HG02798 (cell line): ENCODE measurements around the gene CDC42BPG.
A peak's percentile ranks its signal among the peaks of the same experiment; 100 is the strongest.

Experiments used
- ATAC-seq: cut with Tn5 transposase; IDR thresholded peaks from one replicate; pipeline ENCODE4 v1.9.1; 2021; ENCODE audit warnings: mild to moderate bottlenecking; ENCODE audit not compliant: unreplicated experiment, poor library complexity

Gene CDC42BPG

DNA sequence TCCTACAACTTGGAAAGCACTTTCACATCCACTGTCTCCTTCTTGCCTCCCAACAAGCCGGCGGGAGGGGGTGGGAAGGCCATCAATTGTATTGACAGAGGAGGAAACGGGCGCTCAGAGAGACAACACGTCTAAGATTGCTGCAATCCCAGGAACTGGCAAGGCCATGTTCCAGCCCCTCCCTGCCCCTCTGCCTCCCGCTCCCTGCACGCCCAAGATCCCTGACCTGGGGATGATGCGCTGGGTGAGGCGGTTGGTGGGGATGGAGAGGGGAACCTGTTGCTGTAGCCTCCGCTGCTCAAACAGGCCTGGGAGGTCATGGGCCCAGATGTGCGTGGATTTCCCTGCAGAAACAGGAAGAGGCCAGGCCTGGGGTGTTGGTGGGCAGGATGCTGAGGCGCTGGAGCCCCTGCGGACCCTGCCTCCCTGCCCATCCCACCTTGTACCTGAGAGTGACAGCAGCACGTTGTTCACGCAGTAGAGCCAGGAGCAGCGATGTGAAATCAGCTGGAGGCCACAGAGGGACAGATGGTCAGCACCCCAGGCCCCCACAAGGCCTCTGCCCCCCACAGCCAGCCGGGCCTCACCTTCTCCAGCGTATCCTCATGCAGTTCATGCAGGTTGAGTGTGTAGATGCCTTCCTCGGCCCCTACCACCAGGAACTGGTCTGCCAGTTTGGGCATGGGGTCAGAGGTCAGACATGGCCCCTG is 48.3 kb downstream of the CDC42BPG start:
- no peak for ATAC-seq

DNA sequence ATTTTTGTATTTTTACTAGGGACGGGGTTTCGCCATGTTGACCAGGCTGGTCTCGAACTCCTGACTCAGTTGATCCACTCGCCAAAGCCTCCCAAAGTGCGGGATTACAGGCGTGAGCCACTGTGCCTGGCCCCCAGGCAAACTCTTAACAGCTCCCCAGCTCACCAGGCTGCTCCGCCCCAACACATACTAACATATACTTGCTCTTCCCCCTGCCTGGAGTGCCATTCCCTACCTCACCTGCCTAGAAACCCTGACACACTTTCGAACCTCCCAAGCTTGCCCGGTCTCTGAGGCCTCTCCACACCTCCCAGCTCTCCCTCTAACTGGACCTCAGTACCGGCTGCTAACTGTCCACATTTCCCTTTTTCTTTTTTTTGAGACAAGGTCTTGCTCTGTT is 49.9 kb downstream of the CDC42BPG start:
- ATAC-seq: no peak

DNA sequence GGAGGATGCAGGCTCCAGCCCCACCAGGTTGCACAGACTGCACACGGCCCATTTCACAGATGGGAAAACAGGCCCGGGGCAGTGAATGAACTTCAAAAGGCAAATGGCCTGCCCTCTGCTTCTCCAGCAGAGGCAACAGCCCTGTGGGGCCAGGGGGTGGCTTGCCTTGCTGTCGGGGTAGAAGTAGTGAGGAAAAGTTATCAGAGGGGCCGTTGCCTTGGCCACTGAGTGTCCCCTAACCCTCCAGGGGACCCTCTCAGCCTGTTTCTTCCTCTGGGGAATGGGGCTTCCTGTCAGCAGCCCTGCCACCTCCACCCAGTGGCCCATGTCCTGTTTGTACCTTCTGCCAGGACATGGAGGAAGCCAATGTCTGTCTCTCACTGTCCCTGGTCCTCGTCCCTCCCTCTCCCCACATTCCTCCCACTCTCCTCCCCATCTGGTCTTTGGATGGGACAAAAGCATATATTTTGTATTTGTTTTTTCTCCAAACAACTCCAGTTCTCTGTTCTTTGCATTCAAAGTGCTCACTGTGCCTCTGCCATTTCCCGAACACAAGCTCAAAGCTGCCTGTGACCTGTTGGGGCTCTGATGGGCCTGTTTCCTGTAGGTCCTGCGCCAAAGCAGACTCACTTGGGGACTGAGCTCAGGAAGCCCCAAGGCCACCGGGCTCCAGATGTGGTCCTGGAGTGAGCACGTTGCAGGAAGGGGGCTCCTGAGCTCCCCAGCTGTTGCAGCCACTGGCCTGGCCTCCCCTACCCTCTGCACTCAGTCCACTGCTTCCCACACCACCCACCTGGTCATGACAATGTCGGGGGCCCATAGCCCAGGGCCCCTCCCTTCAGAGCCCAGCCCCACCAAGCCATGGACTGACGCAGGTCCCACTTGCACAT is 50.9 kb downstream of the CDC42BPG start:
- no peak for ATAC-seq

DNA sequence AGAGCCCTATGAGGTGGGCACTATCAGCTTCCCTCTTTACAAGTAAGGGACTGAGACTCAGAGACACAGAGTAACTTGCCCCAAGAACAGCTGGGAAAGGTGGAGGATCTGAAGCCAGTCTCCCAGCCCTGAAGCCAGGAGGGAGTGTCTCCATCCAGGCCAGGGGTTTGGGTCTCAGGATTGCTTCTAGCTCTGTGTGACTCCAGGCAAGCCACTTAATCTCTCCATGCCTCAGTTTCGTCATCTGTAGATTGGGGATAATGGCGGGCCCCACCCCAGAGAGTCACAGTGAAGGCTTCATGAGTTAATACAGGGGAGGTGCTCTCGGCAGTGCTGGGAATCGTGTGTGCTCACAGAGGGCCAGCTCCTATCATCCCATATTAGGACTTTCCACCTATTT is 52.0 kb downstream of the CDC42BPG start:
- no peak for ATAC-seq

DNA sequence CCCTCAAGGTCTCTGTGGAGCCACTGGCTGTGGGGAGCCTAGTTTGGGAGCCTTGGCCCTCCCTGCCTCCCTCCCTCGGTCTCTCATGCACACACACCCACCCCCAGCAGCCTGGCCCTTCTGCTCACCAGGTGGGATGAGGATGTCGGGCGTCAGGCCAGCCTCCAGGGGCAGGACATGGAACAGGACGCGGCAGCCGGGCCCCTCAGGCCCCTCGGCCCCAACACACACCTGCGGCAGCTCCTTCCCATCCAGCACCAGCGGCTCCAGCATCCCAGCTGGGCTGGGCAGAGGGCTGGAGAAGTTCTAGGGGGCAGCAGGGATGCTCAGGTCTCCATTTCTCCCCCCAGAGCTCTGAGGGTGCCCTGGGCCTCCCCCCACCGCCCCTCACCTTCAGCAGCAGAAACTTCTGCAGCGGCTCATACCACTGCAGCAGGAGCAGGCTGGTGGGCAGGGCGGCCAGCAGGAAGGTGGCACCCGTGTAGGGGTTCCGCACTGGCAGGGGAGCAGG is 52.6 kb downstream of the CDC42BPG start:
- no peak for ATAC-seq

DNA sequence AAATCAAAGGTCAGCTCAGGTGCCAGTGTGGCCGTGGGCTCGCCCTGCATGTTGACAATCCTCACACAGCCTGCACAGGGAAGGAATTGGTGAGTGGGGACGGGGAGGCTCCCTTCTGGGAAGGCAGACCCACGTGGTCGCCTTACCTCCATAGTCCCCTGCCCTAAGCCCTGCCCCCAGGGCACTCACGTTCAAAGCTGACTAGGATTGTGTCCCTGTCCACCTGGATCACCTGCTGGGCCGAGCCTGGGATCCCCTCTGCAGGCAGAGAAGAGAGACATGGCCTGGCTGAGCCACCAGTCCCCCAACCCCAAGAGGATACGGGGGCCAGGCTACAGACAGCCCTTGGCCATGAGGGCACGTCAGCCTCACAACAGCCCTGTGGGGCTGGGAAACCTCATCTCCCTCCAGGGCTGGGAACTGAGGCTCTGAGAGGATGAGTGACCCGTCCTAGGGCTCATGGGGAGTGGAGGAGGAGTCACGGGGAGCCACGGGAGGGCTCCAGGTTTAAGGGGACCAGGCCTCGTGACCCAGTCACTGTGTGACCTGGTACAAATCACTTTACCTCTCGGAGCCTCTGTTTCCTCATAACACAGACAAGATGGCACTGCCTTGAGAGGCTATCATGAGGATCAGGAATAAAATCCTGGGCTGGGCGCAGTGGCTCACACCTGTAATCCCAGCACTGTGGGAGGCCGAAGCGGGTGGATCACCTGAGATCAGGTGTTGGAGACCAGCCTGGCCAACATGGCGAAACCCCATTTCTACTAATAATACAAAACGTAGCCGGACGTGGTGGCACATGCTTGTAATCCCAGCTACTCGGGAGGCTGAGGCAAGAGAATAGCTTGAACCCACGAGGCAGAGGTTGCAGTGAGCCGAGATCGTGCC is 54.0 kb downstream of the CDC42BPG start:
- no peak for ATAC-seq

DNA sequence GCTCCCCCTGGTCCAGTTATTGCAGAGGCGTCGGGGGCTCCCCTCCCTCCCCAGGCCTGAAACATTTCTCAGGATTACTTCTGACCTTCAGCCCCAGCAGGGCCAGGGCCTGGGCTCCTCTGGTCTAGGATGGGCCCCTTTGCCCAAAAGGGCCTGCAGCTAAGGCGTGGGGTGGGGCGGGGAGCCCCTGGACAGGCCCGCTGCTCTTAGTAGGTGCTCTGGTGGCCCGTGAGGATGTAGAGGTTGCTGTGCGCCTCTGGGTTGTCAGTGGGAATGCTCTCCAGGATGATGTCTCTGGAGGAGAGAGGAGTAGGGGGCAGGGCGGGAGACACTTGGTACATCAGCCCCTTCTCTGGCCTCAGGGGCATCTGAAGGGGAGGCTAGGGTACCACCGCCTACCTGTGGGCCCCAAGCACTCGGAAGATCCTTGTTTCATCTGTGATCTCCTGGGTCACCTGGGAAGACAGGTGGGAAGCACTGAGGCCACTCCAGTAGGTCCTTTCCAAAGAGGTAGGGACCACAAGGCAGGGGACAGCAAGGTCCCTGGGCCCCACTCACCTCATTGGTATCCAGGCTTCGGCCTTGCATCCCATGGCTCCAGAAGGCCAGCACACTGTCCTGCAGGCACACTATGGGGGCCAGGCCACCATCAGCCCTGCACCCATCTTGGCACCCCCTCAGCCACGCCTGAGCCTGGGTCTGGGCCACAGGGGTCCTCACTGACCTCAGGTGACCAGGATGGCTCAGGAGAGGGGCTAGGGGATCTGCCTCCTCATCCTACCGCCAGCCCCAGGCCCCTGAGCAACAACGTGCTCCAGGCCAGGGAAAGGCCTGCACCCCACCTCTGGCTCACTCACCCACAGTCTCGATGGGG is 54.9 kb downstream of the CDC42BPG start:
- ATAC-seq: no peak

DNA sequence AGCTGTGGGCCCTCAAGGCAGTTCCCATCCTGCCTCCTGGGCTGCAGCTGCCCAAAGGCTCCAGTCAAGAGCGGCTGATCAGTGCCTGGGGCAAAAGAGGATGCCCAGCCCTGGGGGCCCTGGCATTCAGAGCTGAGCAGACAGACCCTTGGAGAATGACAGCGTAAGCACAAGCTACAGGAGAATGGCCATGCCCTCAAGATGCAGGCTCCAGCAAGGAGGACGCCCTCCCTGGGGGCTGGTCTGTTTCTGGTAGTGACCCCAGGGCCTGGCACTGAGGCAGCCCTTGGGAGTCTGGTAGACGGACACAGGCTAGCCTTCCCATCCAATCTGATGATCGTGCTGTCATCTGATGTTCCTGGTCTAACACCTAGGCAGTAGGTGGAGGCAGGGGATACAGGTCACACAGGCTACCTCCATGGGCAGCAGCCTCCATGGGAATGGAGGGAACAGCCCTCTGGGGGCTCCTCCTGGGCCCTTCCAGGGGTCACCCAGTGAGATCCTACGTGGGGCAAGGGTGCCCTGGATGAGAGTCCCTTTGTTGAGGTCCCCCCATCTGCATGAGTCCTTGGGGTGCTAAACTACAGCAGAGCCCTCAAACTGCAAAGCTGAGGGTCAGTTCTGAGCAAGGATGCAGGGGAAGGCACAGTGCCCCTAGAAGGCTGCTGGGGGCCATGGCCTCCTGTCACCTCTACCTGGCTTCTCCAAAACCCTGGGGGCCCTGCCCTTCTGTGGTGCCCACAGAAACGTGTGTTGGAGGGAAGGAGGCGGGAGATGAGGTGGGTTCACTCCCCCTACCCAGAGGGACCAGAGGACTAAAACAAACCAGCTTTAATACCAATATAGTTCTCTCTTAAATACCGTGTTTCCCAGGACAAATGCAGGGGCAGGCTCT is 55.9 kb downstream of the CDC42BPG start:
- no peak for ATAC-seq

DNA sequence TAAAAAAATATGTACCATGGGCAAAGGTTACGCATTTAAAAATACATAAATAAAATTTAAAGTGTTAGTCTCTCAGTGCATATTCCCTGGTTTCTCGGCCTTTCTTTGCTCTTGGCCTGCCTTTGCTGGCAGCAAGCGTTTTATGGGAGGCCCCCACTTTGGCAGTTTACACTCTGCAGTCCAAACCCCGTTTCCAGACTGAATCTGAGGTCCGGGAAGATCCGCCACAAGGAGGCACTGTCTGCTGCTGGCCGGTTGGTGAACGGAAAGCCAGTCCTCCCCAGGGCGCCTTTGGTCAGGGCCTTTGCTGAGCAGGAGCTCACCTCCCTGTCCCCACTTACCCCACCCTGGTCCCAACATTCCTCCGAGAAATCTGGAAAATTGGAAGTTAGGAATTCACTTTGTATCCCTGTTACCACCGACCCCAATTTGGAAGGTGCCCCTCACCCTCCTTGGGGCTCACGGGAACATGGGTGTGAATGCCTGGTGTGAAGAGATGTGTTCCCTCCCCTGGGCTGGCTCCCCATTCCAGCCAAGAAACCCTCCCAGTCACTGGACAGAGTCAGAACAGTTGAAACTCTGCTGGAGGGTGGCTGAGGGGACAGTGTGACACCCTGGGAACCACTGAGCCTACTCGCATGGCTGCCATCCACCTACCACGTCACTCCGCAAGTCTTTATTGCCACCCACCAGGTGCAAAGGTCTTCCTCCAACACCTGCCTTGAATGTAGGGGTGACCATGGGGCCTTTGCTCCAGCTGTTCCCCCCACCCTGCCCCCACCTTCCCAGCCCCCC is 56.7 kb downstream of the CDC42BPG start:
- ATAC-seq: no peak

DNA sequence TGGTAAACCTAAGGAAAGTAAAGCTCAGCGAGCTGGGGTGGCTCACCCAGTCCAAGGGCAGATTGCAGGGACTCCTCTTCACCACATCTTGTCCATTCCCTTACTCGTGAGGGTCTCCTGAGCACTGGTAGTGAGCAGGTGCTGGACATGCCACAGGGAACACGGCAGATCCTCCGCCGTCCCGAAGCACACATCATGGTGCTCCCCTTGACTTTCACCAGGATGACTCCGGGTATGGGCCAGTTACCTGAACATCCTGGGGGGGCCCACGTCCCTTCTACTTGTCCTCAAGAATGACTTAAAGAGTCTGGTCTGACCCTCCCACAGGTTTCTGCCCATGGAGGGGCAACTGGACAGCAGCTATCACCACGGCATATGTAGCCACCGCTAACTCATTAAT is 58.1 kb downstream of the CDC42BPG start:
- ATAC-seq: no peak

DNA sequence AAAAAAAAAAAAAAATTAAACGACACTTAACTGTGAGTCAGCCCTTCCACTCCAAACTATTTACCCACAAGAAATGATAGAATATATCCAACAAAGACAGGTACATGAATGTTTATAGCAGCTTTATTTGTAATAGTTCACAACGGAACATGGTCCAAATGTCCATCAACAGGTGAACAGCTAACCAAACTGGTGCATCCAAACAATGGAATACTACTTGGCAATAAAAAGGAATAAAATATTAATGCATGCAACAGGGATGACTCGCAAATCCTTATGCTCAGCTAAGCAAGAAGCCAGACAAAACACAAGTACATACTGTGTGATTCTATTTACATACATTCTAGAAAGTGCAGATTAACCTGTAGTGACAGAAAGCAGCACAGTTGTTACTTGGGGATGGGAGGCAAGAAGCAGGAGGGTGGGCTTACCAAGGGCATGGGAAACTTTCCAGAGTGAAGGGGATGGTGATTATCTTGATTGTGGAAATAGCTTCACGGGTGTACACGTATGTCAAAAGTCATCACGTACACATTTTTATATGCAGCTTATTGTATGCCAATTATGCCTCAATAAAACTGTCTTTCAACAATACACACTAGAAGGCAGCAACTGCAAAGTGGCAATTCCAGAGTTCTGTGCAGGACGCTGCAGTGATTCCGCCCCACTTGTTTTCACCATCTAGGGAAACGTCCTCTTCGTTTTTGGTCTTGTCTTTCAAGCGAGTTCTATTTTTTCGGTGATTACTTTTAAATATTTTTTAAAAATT is 59.5 kb downstream of the CDC42BPG start:
- ATAC-seq: no peak

DNA sequence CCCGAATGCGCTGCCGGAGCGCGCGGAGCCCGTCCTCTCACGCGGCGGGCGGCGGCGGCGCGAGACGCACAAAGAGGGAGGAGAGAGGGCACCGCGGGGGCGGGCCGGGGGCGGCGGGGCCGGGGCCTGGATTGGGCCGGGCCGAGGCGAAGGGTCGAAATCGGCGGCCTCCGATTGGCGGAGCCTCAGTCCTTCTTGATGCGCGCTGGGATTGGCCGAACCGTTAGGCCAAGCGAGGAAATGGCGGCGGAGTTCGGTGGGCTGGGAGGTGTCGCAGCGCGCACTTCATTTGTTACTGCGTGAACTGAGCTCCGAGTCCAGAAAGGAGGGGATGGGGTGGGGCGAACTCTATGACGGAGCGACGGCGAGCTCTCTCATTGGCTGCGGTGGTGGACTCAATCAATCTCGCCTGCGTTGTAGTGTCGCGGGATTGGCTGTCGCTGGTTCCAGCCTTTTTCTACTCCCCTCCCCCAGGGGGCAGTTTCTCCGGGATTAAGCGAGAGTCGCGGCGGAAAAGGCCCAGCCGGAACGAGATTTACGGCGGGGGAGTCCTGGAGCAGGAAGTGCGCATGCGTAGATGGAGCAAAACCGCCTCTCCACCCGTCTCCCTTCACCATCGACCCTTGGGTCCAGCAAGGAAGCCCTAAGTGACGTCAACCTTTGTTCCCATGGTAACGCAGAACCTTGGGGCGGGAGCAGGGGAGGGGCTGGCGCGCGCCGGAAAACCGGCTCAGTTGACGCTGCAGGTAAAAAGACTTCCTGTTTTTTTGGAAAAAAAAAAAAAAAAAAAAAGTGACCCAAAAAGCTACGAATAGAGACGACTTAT is 65.8 kb downstream of the CDC42BPG start, which contains the start of gene SF1:
Gene SF1 (minus strand): TSS at position 70 of the 826 bp plus-strand sequence. CDS start 150 bp downstream, outside the sequence.
- ATAC-seq: peak; percentile 83

DNA sequence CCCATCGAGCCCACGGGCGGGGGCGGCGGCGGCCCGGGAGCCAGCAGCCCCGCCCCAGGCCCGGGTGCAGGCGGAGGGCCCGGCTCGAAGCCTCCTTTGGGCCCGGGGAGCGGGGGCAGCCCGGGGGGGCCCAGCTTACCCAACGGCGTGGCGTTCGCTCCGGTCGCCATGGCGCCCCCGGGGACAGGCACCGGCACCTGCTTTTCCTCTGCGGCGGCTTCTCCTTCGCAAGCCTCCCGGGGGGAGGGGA is 66.3 kb downstream of the CDC42BPG start:
- ATAC-seq: no peak

DNA sequence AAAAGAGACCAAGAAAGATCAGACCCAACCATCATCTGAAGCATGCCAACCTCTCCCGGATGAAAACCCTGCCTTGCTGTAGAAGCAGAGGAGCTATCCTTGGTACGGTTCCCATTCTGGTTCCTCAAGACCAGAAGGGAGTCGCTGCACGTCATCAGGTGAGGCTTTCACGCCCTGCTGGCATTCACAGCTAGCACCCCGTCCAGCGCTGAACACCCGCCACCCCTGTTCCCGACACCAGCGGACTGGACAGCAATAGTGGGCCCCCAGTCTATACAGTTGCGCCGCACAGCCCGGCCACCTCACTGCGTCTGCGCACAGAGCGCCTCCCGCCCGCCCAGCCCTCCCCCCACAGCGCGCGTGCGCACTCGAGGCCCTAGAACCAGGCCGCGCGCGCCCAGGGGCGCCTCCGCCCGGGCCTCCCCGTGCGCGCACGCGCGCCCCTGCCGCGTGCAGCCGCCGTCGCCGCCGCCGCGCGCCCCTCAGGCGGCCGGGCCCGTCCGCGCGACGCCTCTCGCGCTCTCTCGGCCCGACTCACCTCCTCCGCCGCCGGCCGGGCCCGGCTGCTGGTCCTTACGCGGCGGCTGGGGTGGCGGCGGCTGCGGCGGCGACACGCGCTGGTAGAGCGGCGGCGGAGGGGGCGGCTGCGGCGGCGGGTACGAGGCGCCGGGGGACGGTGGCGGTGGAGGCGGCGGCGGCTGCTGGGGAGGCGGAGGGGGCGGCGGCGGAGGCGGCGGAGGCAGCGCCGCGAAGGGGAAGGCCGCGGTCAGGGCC is 66.8 kb downstream of the CDC42BPG start:
- ATAC-seq: peak; percentile 22

DNA sequence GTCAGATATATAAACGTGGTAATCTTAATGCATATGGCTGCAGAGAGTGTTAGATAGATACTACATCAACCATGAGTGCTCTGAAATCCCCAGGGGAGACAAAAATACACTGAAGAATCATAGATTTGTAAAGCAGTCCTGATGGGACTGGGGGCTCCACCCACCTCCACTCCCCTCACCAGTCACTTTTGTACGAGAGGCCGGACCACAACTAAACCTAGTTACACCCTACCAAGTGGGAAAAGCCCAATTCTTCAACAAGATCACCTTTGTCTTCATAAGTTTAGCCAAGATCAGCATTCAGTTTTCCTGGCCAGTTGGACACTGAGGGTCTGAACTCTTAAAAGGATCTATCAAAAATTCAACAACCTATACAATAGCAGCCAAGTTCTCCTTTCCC is 67.6 kb downstream of the CDC42BPG start:
- ATAC-seq: no peak

DNA sequence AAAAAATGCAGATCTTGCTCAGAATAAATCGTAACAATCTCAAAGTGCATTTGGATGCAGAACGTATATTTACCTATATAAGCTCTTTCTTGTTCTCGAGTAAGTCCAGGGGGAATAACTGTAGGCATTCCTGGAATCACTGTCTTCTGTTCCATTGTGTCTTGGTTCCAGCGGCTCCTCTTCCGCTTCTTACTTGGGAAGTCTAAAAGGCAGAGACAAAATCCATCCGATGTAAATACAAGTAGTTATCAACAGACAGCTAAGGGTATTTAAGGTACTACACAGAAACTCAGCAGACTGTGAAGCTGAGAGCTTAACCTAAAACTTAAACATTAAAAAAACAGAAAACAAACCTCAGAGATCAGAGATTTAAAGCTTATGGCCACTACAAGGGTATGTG is 68.0 kb downstream of the CDC42BPG start:
- ATAC-seq: no peak
